Trophoblast cell (in vitro differentiated cells and primary cell): Measurements from ENCODE around the gene LRRC34.

ENCODE experiments used
- DNase-seq, 2 donors: peaks; one replicate each; pipeline ENCODE4 v3.0.0-alpha.2; 2016
- H2AFZ ChIP-seq: 2 replicates; pipeline ENCODE4 v1.6.1; 2013; ENCODE audit warnings: low read length, moderate library complexity, mild to moderate bottlenecking; ENCODE audit not compliant: insufficient read depth, poor library complexity
- H2AK5ac ChIP-seq: 2 replicates; pipeline ENCODE4 v1.6.1; 2013; ENCODE audit warnings: mild to moderate bottlenecking, low read length
- H2BK120ac ChIP-seq: 2 replicates; pipeline ENCODE4 v1.6.1; 2013; ENCODE audit warnings: low read length, mild to moderate bottlenecking, moderate library complexity; ENCODE audit not compliant: insufficient read depth, poor library complexity
- H2BK12ac ChIP-seq: 2 replicates; pipeline ENCODE4 v1.6.1; 2013; ENCODE audit warnings: mild to moderate bottlenecking, low read length, moderate library complexity
- H2BK5ac ChIP-seq: 2 replicates; pipeline ENCODE4 v1.6.1; 2013; ENCODE audit warnings: low read length, low read depth, moderate library complexity, mild to moderate bottlenecking; ENCODE audit not compliant: poor library complexity
- H3K14ac ChIP-seq: 2 replicates; pipeline ENCODE4 v1.6.1; 2013; ENCODE audit warnings: mild to moderate bottlenecking, low read length
- H3K18ac ChIP-seq: 2 replicates; pipeline ENCODE4 v1.6.1; 2013; ENCODE audit warnings: mild to moderate bottlenecking, low read length
- H3K23ac ChIP-seq: 2 replicates; pipeline ENCODE4 v1.6.1; 2013; ENCODE audit warnings: low read length
- H3K27ac ChIP-seq: 2 replicates; pipeline ENCODE4 v1.5.1; 2013; ENCODE audit warnings: low read depth, mild to moderate bottlenecking, inconsistent platforms, low read length, moderate library complexity
- H3K27me3 ChIP-seq: 2 replicates; pipeline ENCODE4 v1.6.1; 2013; ENCODE audit warnings: inconsistent platforms, mild to moderate bottlenecking, low read length, moderate library complexity; ENCODE audit not compliant: insufficient read depth
- H3K36me3 ChIP-seq, 2 experiments: 1 replicate in 1 of 2; 2 replicates in 1 of 2; pipeline ENCODE4 v1.6.1; 2013; ENCODE audit warnings: low read length in 2 of 2, mild to moderate bottlenecking in 2 of 2, moderate library complexity in 1 of 2; ENCODE audit not compliant: insufficient read depth in 2 of 2, control insufficient read depth in 1 of 2
- H3K4ac ChIP-seq: 2 replicates; pipeline ENCODE4 v1.6.1; 2013; ENCODE audit warnings: low read depth, mild to moderate bottlenecking, low read length, moderate library complexity
- H3K4me1 ChIP-seq, 2 experiments: 1 replicate in 1 of 2; 2 replicates in 1 of 2; pipeline ENCODE4 v1.6.1; 2013; ENCODE audit warnings: low read length in 2 of 2, mild to moderate bottlenecking in 2 of 2, moderate library complexity in 1 of 2; ENCODE audit not compliant: insufficient read depth in 2 of 2, control insufficient read depth in 1 of 2
- H3K4me2 ChIP-seq: 2 replicates; pipeline ENCODE4 v1.6.1; 2013; ENCODE audit warnings: inconsistent platforms, mild to moderate bottlenecking, low read length, moderate library complexity
- H3K4me3 ChIP-seq: 2 replicates; pipeline ENCODE4 v1.5.1; 2013; ENCODE audit warnings: mild to moderate bottlenecking, low read depth, low read length, inconsistent platforms
- H3K79me1 ChIP-seq: one replicate; pipeline ENCODE4 v1.6.1; 2013; ENCODE audit warnings: low read length
- H3K79me2 ChIP-seq: 2 replicates; pipeline ENCODE4 v1.6.1; 2013; ENCODE audit warnings: low read length, mild to moderate bottlenecking; ENCODE audit not compliant: control insufficient read depth, insufficient read depth, poor library complexity
- H3K9ac ChIP-seq: 2 replicates; pipeline ENCODE4 v1.6.1; 2013; ENCODE audit warnings: mild to moderate bottlenecking, low read length
- H3K9me3 ChIP-seq: 2 replicates; pipeline ENCODE4 v1.6.1; 2013; ENCODE audit warnings: low read depth, mild to moderate bottlenecking, control low read depth, inconsistent platforms, low read length; ENCODE audit not compliant: insufficient read depth
- H4K12ac ChIP-seq: 2 replicates; pipeline ENCODE4 v1.6.1; 2013; ENCODE audit warnings: low read depth, mild to moderate bottlenecking, low read length, moderate library complexity
- H4K8ac ChIP-seq: 2 replicates; pipeline ENCODE4 v1.6.1; 2013; ENCODE audit warnings: low read depth, mild to moderate bottlenecking, low read length, moderate library complexity
- H4K91ac ChIP-seq: one replicate; pipeline ENCODE4 v1.6.1; 2013; ENCODE audit warnings: low read depth, mild to moderate bottlenecking, low read length, moderate library complexity
- WGBS: extraction: QIAGEN DNeasy Blood & Tissue Kit; methylation state at CpG from one replicate; pipeline ENCODE4 v1.1.7; 2013; ENCODE audit warnings: missing lambda C conversion rate; ENCODE audit not compliant: insufficient read length, insufficient coverage; ENCODE audit errors: extremely low coverage; 5-methylcytosine and 5-hydroxymethylcytosine counted together

The LRRC34 gene

GRCh38 chr3:169809230-169809795 is 3.4 kb downstream of the LRRC34 start:
- Histone ChIP-seq H2BK120ac (no peak overlapping the region), H4K91ac (no peak overlapping the region), H3K27ac (no peak overlapping the region), H3K4me1 (peaks cover 0 to 3% of the 10 kb centered on the region in 2 experiments), H3K18ac (no peak overlapping the region), H3K27me3 (no peaks in the 10 kb centered on the region), H2BK12ac (no peak overlapping the region), H3K14ac (no peak overlapping the region), H4K12ac (no peak overlapping the region), H3K79me1 (peaks cover 2% of the 10 kb centered on the region), H2BK5ac (no peak overlapping the region), H2AFZ (no peak overlapping the region), H3K36me3 (no peaks in the 10 kb centered on the region), H3K23ac (no peak overlapping the region), H3K9me3 (no peaks in the 10 kb centered on the region), H3K79me2 (no peaks in the 10 kb centered on the region), H3K4me3 (no peak overlapping the region), H3K4ac (no peak overlapping the region), H3K4me2 (no peak overlapping the region), H3K9ac (no peak overlapping the region), H2AK5ac (no peak overlapping the region), H4K8ac (no peak overlapping the region)
- no CpG with 5 or more reads among the region's 2 CpGs for WGBS
- DNase-seq, result no peak

GRCh38 chr3:169804681-169805080 is 8.0 kb downstream of the LRRC34 start:
- H2BK120ac ChIP-seq, result no peak overlapping the region
- H3K4ac ChIP-seq, result no peak overlapping the region
- no CpG with 5 or more reads among the region's 3 CpGs for WGBS
- H3K9me3 ChIP-seq, result no peaks in the 10 kb centered on the region
- no peak overlapping the region for H3K23ac ChIP-seq
- H2AFZ ChIP-seq, result no peak overlapping the region
- peaks cover 2% of the 10 kb centered on the region in 2 experiments for H3K36me3 ChIP-seq
- H3K27ac ChIP-seq, result no peak overlapping the region
- no peaks in the 10 kb centered on the region for H3K79me2 ChIP-seq
- H3K27me3 ChIP-seq, result no peaks in the 10 kb centered on the region
- H3K4me3 ChIP-seq, result no peak overlapping the region
- no peak overlapping the region for H2AK5ac ChIP-seq
- H2BK5ac ChIP-seq, result no peak overlapping the region
- H4K12ac ChIP-seq, result no peak overlapping the region
- H3K79me1 ChIP-seq, result no peaks in the 10 kb centered on the region
- DNase-seq, result no peak
- H3K9ac ChIP-seq, result no peak overlapping the region
- no peak overlapping the region for H3K4me2 ChIP-seq
- no peak overlapping the region for H3K18ac ChIP-seq
- no peak overlapping the region for H2BK12ac ChIP-seq
- no peak overlapping the region for H3K14ac ChIP-seq
- H3K4me1 ChIP-seq, result no peaks in the 10 kb centered on the region
- no peak overlapping the region for H4K8ac ChIP-seq
- no peak overlapping the region for H4K91ac ChIP-seq

- WGBS, result no CpG with 5 or more reads among the region's 1 CpG
- Histone ChIP-seq H3K79me1 (no peaks in the 10 kb centered on the region), H3K23ac (no peak overlapping the region), H2BK12ac (no peak overlapping the region), H3K27me3 (no peaks in the 10 kb centered on the region), H3K36me3 (peaks cover 5 to 6% of the 10 kb centered on the region in 2 experiments), H2BK5ac (no peak overlapping the region), H3K79me2 (no peaks in the 10 kb centered on the region), H3K27ac (no peak overlapping the region), H3K14ac (no peak overlapping the region), H4K12ac (no peak overlapping the region), H3K9me3 (no peaks in the 10 kb centered on the region), H4K91ac (no peak overlapping the region), H3K9ac (no peak overlapping the region), H2AK5ac (no peak overlapping the region), H3K4me1 (no peaks in the 10 kb centered on the region), H2BK120ac (no peak overlapping the region), H3K4me3 (no peak overlapping the region), H2AFZ (no peak overlapping the region), H4K8ac (no peak overlapping the region), H3K4me2 (no peak overlapping the region), H3K4ac (no peak overlapping the region), H3K18ac (no peak overlapping the region)
- DNase-seq, result no peak
Observed at GRCh38 chr3:169792359-169792758, 20.3 kb downstream of the LRRC34 start.

- H3K4ac ChIP-seq, result no peak overlapping the region
- no peaks in the 10 kb centered on the region for H3K4me1 ChIP-seq
- no peak overlapping the region for H2BK120ac ChIP-seq
- peaks cover 5 to 8% of the 10 kb centered on the region in 2 experiments for H3K36me3 ChIP-seq
- H4K8ac ChIP-seq, result no peak overlapping the region
- no peaks in the 10 kb centered on the region for H3K27me3 ChIP-seq
- no peak overlapping the region for H2BK12ac ChIP-seq
- no peak overlapping the region for H3K27ac ChIP-seq
- peak; percentile 49 to 74 for DNase-seq
- H4K91ac ChIP-seq, result no peak overlapping the region
- no peaks in the 10 kb centered on the region for H3K9me3 ChIP-seq
- H3K79me2 ChIP-seq, result no peaks in the 10 kb centered on the region
- no peak overlapping the region for H3K4me3 ChIP-seq
- no peak overlapping the region for H2BK5ac ChIP-seq
- no peak overlapping the region for H2AFZ ChIP-seq
- H4K12ac ChIP-seq, result no peak overlapping the region
- no CpG with 5 or more reads among the region's 4 CpGs for WGBS
- no peak overlapping the region for H3K23ac ChIP-seq
- no peak overlapping the region for H3K18ac ChIP-seq
- H3K14ac ChIP-seq, result no peak overlapping the region
- no peak overlapping the region for H3K4me2 ChIP-seq
- no peak overlapping the region for H2AK5ac ChIP-seq
- H3K9ac ChIP-seq, result no peak overlapping the region
- no peaks in the 10 kb centered on the region for H3K79me1 ChIP-seq
Observed at GRCh38 chr3:169790687-169791429, 21.8 kb downstream of the LRRC34 start.
